Hepatocyte (in vitro differentiated cells): Measurements from ENCODE around the gene SGMS1.
"Not testable (repeated sequence)": the region's sequence is repeated elsewhere in the genome, so short reads cannot be mapped to it uniquely, and the experiment has no call there.

ENCODE experiments used
- CTCF ChIP-seq: fragments of 200-600 bp; sonication (generic); IDR thresholded peaks from 2 replicates; pipeline ENCODE4 v1.5.1; 2016; ENCODE audit warnings: antibody characterized with exemption, mild to moderate bottlenecking; ENCODE audit not compliant: poor library complexity
- EZH2 ChIP-seq: fragments of 200-600 bp; sonication (generic); IDR thresholded peaks from 2 replicates; pipeline ENCODE4 v1.6.1; 2016; ENCODE audit warnings: antibody characterized with exemption, mild to moderate bottlenecking, borderline replicate concordance
- EZH2phosphoT487 ChIP-seq: fragments of 200-600 bp; sonication (generic); IDR thresholded peaks from one replicate; pipeline ENCODE4 v1.6.1; 2018; ENCODE audit warnings: antibody characterized with exemption, mild to moderate bottlenecking, low read depth, moderate library complexity; ENCODE audit not compliant: unreplicated experiment, severe bottlenecking

GRCh38 chr10:50669957-50670356 is 46.2 kb upstream of the SGMS1 start:
- not testable (repeated sequence) for TF ChIP-seq CTCF, EZH2phosphoT487, EZH2
